CD4-positive, alpha-beta T cell treated with Interleukin-1 beta for 1 hour (primary cell): ENCODE data around the gene UPK1A.
"Not testable (repeated sequence)": the region's sequence is repeated elsewhere in the genome, so short reads cannot be mapped to it uniquely, and the experiment has no call there.

Source experiments
- DNase-seq, 2 donors: peaks; one replicate each; pipeline ENCODE4 v3.0.0-alpha.2; 2020 to 2022

Gene UPK1A

GRCh38 chr19:35644987-35645679 lies 21.2 kb upstream of the UPK1A start:
- peak; percentile 71 to 76 for DNase-seq

GRCh38 chr19:35645680-35646511 lies 20.4 kb upstream of the UPK1A start:
- no peak for DNase-seq

DNA sequence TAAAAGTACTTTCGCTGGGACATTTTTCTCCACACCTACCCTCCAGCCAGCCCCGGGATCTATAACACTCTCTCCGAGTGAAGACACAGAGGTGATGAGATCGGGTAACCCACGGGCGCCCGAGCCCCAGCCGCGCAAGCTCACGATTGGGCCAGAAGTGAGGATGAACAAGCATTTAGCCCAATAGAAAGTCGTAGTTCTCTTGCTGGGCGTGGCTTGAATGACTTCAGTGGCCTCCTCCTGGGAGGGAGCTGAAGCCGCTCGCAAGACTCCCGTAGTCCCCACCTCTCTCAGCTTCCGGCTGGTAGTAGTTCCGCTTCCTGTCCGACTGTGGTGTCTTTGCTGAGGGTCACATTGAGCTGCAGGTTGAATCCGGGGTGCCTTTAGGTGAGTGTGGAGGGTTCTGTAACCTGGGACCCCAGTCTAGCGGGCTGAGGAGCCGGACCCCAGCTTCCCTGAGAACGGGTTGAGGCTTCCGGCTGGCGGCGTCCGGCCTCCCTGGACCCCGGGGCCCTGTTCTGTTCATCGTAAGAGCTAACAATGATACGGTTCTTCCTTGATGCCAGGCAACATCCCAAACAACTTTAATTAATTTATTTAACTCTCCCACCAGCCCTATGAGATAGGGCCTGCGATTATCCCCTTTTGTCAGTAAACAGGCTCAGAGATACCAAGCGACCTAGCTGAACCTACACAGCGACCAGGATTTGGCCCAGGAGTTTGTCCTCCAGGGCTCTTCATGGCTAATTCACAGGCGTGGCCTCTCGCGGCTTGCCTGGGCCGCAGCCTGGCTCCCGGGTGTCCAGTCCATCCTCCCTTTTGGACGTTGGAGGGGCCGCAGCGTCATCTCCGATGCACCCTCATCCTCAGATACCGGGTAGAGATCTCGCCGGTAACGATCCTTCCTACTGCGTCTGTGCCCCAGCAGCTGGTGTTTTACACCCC lies 18.0 kb upstream of the UPK1A start, which contains the start of gene COX6B1:
TSS of gene COX6B1 (plus strand) at position 307 of the 945 bp plus-strand sequence. CDS start 2,921 bp downstream, outside the sequence.
- DNase-seq = peak; percentile 95

DNA sequence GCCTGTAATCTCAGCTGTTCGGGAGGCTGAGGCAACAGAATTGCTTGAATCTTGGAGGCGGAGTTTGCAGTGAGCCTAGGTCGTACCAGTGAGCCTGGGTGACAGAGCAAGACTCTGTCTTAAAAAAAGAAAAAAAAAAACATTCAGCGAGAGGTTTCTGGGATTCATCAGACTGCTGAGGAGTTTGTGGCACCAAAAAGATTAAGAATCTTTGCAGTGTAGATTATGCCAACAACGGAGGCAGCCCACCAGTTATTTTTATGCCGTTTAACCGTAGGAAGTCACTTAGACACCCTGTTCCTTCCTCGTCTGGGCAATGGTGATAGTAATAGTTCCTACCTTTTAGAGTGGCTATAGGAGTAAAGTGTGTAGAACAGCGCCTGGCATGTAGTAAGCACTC lies 15.7 kb upstream of the UPK1A start:
- DNase-seq = no peak

GRCh38 chr19:35654828-35655227 lies 11.5 kb upstream of the UPK1A start:
- DNase-seq = not testable (repeated sequence)

DNA sequence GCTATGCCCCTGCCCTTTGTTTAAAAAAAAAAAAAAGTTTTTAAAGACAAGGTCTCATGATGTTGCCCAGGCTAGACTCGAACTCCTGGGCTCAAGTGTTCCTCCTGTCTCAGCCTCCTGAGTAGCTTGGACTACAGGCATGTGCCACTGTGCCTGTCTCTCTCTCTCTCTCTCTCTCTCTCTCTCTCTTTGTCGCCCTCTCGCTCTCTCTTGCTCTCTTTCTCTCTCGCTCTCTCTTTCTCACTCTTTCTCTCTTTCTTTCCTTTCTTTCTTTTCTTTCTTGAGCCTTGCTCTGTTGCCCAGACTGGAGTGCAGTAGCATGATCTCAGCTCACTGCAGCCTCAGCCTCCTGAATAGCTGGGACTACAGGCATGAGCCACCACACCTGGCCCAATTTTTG lies 10.7 kb upstream of the UPK1A start:
- DNase-seq = no peak

- DNase-seq = no peak
These were observed 9.6 kb upstream of the UPK1A start for GRCh38 chr19:35656700-35657099.

DNA sequence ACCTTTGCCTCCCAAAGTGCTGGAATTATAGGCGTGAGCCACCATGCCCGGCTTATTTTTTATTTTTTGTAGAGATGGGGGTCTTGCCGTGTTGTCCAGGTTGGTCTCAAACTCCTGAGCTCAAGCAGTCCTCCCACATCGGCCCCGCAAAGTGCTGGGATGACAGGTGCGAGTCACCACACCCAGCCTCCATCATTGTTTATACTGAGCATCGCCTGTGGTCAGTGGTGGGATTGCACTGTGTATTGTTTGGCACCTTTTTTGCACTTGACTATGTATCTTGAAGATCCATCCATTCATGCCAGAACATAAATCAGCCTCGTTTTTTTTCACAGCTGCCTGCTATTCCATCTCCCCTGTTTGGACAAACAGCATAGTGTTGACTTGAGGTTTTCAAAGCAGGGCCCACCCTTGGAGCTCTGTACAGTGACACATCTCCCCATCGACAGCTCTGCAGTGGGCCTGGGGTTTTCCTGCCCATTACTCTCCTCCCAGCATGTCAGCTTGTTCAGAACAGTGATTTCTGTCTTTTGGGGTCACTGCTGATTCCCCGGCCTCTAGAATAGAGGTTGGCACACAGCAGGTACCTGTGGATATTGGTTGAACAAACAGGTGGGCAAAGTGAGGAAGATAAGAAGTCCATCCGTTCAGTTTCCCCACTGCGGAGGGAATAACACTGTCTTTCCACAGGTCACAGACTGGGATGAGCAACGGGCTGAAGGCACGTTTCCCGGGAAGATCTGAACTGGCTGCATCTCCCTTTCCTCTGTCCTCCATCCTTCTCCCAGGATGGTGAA lies 8.2 kb upstream of the UPK1A start:
- DNase-seq = no peak

GRCh38 chr19:35661995-35662340 lies 4.3 kb upstream of the UPK1A start:
- no peak for DNase-seq

- no peak for DNase-seq
These were observed 2.3 kb upstream of the UPK1A start for GRCh38 chr19:35663981-35664380.

GRCh38 chr19:35665157-35665556 lies 1.2 kb upstream of the UPK1A start:
- DNase-seq = no peak

DNA sequence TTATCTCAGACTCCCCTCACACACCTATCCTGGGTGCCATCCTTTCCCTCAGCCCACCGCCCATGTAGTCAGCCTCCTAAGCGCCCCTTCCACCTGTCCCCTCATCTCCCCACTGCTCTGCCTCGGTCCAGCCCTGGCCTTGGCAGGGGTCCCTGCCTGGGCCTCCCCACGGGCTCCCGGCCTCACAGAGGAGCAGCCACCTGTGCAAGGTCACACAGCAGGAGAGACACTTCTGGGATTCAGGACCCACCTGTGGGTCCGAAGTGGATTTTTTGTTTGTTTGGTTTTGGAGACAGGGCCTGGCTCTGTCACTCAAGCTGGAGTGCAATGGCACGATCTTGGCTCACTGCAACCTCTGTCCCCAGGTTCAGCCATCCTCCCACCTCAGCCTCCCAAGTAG lies 713 bp upstream of the UPK1A start:
- DNase-seq = no peak

GRCh38 chr19:35669566-35669965 lies 3.2 kb downstream of the UPK1A start:
- DNase-seq = no peak

DNA sequence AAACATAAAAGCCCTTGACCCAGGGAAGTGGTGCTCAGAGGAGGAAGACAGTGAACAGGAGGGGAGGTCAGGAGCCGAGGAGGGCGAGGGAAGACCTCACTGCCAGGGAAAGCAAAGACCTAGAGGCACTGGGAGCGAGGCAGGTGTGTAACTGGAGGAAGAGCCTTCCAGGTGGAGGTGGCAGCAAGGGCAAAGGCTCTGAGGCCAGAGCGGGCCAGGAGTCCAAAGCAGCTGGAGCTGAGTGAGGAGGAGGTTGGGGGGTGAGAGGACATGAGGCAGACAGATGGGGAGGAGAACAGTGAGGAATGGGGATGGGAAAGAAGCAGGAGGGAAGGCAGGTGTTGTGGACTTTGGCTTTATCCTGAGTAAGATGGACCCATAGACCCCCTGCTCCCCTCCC lies 3.7 kb downstream of the UPK1A start:
- no peak for DNase-seq

- DNase-seq = no peak
These were observed 4.4 kb downstream of the UPK1A start for GRCh38 chr19:35670686-35671085.

GRCh38 chr19:35671818-35672217 lies 5.5 kb downstream of the UPK1A start:
- DNase-seq = no peak

GRCh38 chr19:35673121-35673804 lies 6.9 kb downstream of the UPK1A start:
- DNase-seq = peak; percentile 19 to 41

DNA sequence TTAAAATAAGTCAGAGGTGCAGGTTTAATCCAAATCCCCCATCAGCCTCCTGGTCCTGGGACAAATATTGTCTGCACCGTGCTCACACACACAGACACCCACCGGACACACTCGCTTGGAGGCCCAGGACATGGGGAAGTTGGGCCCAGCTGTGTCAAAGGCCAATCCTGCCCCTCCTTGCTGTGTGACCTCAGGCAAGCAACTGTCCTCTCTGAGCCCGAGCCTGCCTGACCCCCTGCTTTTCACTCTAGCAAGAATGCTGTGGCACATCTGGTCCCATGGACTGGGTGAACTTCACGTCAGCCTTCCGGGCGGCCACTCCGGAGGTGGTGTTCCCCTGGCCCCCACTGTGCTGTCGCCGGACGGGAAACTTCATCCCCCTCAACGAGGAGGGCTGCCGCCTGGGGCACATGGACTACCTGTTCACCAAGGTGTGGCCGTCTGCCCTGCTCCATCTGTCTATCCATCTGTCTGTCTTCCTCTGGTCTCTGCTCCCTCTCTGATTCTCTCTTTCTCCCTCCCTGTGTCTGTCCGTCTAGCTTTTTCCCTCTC lies 9.3 kb downstream of the UPK1A start:
- no peak for DNase-seq

- no peak for DNase-seq
These were observed 23.5 kb downstream of the UPK1A start for GRCh38 chr19:35689836-35690235.

GRCh38 chr19:35691106-35691505 lies 24.8 kb downstream of the UPK1A start:
- not testable (repeated sequence) for DNase-seq

DNA sequence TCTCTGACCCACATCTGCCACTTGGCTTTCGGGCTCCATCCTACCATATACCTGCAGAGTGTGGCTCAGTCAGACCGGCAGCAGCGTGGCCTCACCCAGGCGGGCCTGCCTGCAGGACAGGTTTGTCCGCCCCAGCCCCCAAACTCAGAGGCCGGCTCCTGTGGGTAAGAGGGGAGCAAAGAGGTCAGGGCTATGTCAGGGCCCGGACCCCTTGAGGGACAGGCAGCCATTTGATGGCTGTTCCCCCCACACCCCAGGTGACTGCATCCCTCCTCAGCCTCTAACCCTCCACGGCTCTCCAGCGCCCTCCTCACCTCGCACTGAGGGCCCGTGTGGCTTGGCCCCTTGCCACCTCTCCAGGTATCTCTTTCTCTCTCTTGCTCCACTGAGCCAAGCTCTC lies 25.7 kb downstream of the UPK1A start:
- no peak for DNase-seq
